H1 (cell line): ENCODE measurements around the gene TMCC1. TPM values are rescaled to one million over a fixed set of nuclear protein-coding genes. Genes with fewer than 3 reads are reported as not detected.

Experiments
- polyA plus RNA-seq, 7 experiments: library from polyadenylated mRNA; depleted of rRNA in 3 of 7; stranded (reverse) in 5 of 7; unstranded in 2 of 7; fragments of >200 nt in 5 of 7; fragments of 200-250 nt in 2 of 7; gene quantifications; 1 replicate in 5 of 7; 2 replicates in 1 of 7; 4 replicates in 1 of 7; pipeline versions ENCODE4 v1.2.1 to v1.2.3, GENCODE V29; 2011 to 2013; ENCODE audit warnings: missing spikeins in 2 of 7, mixed read lengths in 2 of 7
- small RNA-seq: library from polyadenylated mRNA; stranded (forward); fragments of <200 nt; extraction: miRNeasy Mini kit (QIAGEN cat#:217004); gene quantifications from one replicate; pipeline ENCODE3, GENCODE V24; 2013; ENCODE audit not compliant: insufficient read depth
- total RNA-seq: library from RNA; stranded (reverse); fragmentation: NEBNext Ultra II Directional; extraction: Animal tissue kit (Norgen Biotek cat#: 25700); gene quantifications from 2 replicates; pipeline ENCODE4 v1.2.1, GENCODE V29; 2021

The TMCC1 gene
- total and polyA plus RNA-seq, 2 of the 8 experiments (the other 6 are each of a cell fraction or from before 2014, with no cell fraction given) = 10.4 to 27.1 TPM

Small RNA genes lying within 50 kb of the gene (small RNA-seq; reads per million reads assigned to genes)
- not detected for gene RF00026
- gene RNY3P13 = not detected

Other genes starting within 250 kb of the TMCC1 start
- not detected in 2 replicates for gene TRH, start 81.0 kb upstream of the TMCC1 start, total RNA-seq
- 0.03 TPM in 1 of 2 replicates, not detected in the other for gene TRH, start 81.0 kb upstream of the TMCC1 start, polyA plus RNA-seq (2011; rRNA removed)
- 1.2 and 1.7 TPM in 2 replicates for gene ALG1L2, start 188.1 kb upstream of the TMCC1 start, total RNA-seq
- gene ALG1L2, start 188.1 kb upstream of the TMCC1 start, polyA plus RNA-seq (2011; rRNA removed) = 0.15 TPM in 1 of 2 replicates, not detected in the other